GM12891 (cell line): ENCODE measurements around the gene TLK1.

Source experiments
- POLR2AphosphoS5 ChIP-seq: IDR thresholded peaks from 2 replicates; pipeline ENCODE4 v1.6.1; 2011; ENCODE audit warnings: low read depth, low read length, control low read depth
- POU2F2 ChIP-seq: IDR thresholded peaks from 2 replicates; pipeline ENCODE4 v1.6.1; 2011; ENCODE audit warnings: low read depth, mild to moderate bottlenecking, control low read depth, low read length, moderate library complexity
- TAF1 ChIP-seq: IDR thresholded peaks from 2 replicates; pipeline ENCODE4 v1.6.1; 2011; ENCODE audit warnings: low read depth, low read length, control low read depth

GRCh38 chr2:171025214-171025613 is 135.5 kb downstream of the TLK1 start:
- TF ChIP-seq TAF1 = no peak
- no peak for TF ChIP-seq POLR2AphosphoS5
- TF ChIP-seq POU2F2 = no peak
